Measurements from ENCODE around the gene SCPEP1.

Gene SCPEP1

DNA sequence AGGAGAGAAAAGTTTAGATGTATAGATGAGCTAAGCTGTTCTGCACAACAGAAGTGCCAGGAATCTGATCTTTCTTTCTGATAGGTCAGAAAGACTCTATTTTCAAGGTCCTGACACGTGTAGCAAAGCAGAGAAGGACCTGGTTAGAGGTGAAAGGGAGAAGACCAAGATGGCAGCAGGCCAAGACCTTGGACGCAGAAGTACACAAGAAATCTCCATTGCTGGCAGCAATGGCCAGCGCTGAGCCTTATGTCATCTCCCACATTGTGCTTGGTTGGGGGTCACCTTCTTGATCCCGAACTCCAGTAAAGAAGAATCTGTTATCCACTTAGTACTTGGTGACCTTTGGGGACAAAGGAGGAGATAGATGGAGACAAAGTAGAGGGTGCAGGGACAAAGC, 65.3 kb downstream of the SCPEP1 start:
- DNase-seq (ENCODE audit: low spot score) = no peak

GRCh38 chr17:57044976-57045867, 67.3 kb downstream of the SCPEP1 start:
- no peak for DNase-seq (ENCODE audit: low spot score)

DNA sequence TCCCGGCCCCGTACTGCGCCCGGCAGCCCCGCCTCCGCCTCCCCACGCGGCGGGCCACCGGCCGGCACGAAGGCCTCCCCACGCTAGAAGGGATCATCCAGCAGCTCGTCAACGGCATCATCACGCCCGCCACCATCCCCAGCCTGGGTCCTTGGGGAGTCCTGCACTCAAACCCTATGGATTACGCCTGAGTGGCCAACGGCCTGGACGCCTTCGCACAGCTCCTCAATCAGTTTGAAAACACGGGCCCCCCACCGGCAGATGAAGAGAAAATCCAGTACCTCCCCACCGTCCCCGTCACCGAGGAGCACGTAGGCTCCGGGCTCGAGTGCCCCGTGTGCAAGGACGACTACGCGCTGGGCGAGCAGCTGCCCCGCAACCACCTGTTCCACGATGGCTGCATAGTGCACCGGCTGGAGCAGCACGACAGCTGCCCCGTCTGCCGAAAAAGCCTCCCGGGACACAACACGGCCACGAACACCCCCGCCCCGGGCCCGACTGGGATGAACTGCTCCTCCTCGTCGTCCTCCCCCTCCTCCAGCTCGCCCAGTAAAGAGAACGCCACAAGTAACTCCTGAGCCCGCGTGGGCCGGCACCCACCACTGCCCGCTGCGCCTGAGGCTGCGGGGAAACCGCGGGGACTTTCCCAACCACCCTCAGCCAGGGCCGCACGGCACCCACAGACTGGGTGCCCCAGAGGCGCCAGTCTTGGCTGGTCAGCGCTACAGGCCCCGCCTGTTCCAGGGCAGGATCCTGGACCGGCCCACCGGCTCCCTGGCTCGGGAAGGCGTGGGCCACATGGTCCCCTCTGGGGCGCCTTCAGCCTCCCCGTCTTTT, 68.2 kb downstream of the SCPEP1 start:
- DNase-seq (ENCODE audit: low spot score) = no peak

DNA sequence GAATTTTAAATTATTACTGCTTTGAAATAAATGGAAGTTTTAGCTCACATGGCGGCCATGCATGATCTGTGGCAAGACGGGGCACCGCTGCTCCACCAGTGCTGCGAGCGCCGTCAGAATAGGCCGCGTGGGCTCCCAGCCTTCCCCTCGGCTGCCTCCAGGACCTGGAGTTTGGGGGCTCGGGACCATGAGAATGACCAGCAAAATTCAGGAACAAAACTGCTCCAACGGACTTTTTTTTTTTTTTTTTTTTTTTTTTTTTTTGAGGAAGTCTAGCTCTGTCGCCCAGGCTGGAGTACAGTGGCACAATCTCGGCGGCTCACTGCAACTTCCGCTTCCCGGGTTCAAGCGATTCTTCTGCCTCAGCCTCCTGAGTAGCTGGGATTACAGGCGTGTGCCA, 68.8 kb downstream of the SCPEP1 start:
- no peak for DNase-seq (ENCODE audit: low spot score)

GRCh38 chr17:57048096-57048495, 70.2 kb downstream of the SCPEP1 start:
- no peak for DNase-seq (ENCODE audit: low spot score)

GRCh38 chr17:57050306-57050705, 72.4 kb downstream of the SCPEP1 start:
- DNase-seq (ENCODE audit: low spot score) = no peak

GRCh38 chr17:57051886-57052361, 74.0 kb downstream of the SCPEP1 start:
- DNase-seq (ENCODE audit: low spot score) = no peak

Measured in globus pallidus (tissue), 1 donor.